H1 (cell line): ENCODE results near the gene SCN3A. TPM values are rescaled to one million over a fixed set of nuclear protein-coding genes. Genes with fewer than 3 reads are reported as not detected.

Experiments
- CTCF ChIA-PET: fragments of 300-600 bp; sonication (Branson Sonifier 250); formaldehyde crosslinking; loops from one replicate; lab custom pipeline; 2021; ENCODE audit not compliant: partially characterized antibody; lab: Charles Lee
- POLR2A ChIA-PET: fragments of 300-600 bp; sonication (Branson Sonifier 250); formaldehyde crosslinking; loops from one replicate; lab custom pipeline; 2021; ENCODE audit warnings: inconsistent platforms; ENCODE audit not compliant: partially characterized antibody; lab: Charles Lee
- DNase-seq, 2 experiments: peaks; one replicate each; pipeline versions ENCODE4 v3.0.0 to v3.0.0-alpha.2; 2010 to 2022; ENCODE audit warnings: low spot score in 2 of 2, low read depth in 1 of 2, mixed read lengths in 1 of 2
- FAIRE-seq: peaks from 2 replicates; lab custom pipeline; 2011; peaks lifted over from hg19 to GRCh38; lab: Jason Lieb, UNC
- H2AFZ ChIP-seq: 2 replicates; pipeline ENCODE4 v1.8.1; 2012; ENCODE audit warnings: low read length, inconsistent platforms
- H2AK5ac ChIP-seq: 2 replicates; pipeline ENCODE4 v1.6.1; 2013; ENCODE audit warnings: low read depth, low read length
- H2BK120ac ChIP-seq: replicated peaks from 2 replicates; pipeline ENCODE3; 2013; ENCODE audit warnings: low read depth, low read length, inconsistent platforms
- H2BK12ac ChIP-seq: 2 replicates; pipeline ENCODE4 v1.6.1; 2013; ENCODE audit warnings: low read depth, low read length
- H2BK15ac ChIP-seq: 2 replicates; pipeline ENCODE4 v1.6.1; 2013; ENCODE audit warnings: low read length
- H2BK20ac ChIP-seq: 2 replicates; pipeline ENCODE4 v1.6.1; 2013; ENCODE audit warnings: low read length
- H2BK5ac ChIP-seq: 2 replicates; pipeline ENCODE4 v1.6.1; 2013; ENCODE audit warnings: low read depth, low read length
- H3K14ac ChIP-seq: 2 replicates; pipeline ENCODE4 v1.6.1; 2013; ENCODE audit warnings: inconsistent platforms; ENCODE audit not compliant: insufficient read length
- H3K18ac ChIP-seq: 2 replicates; pipeline ENCODE4 v1.6.1; 2013; ENCODE audit warnings: low read length; ENCODE audit errors: extremely low read depth
- H3K23ac ChIP-seq: 2 replicates; pipeline ENCODE4 v1.6.1; 2013; ENCODE audit warnings: inconsistent platforms; ENCODE audit not compliant: insufficient read length
- H3K23me2 ChIP-seq: 2 replicates; pipeline ENCODE4 v1.6.1; 2013; ENCODE audit warnings: low read depth, low read length
- H3K27ac ChIP-seq: 2 replicates; pipeline ENCODE4 v1.6.1; 2011; ENCODE audit warnings: low read depth, low read length, inconsistent platforms
- H3K27me3 ChIP-seq, 4 experiments: replicated peaks in 1 of 4; 1 replicate in 1 of 4; 2 replicates in 3 of 4; pipeline versions ENCODE4 v1.6.1 to v1.8.1; 2011 to 2013; ENCODE audit warnings: low read length in 3 of 4, mild to moderate bottlenecking in 3 of 4, inconsistent platforms in 2 of 4, mixed read lengths in 2 of 4, moderate library complexity in 1 of 4; ENCODE audit not compliant: control insufficient read depth in 3 of 4, insufficient read depth in 3 of 4; ENCODE audit errors: extremely low read depth in 1 of 4
- H3K36me3 ChIP-seq, 4 experiments: 2 replicates each; pipeline versions ENCODE4 v1.6.1 to v1.8.1; 2011 to 2013; ENCODE audit warnings: mild to moderate bottlenecking in 4 of 4, low read length in 3 of 4, moderate library complexity in 2 of 4, control low read depth in 1 of 4, inconsistent platforms in 1 of 4; ENCODE audit not compliant: insufficient read depth in 4 of 4, control insufficient read depth in 2 of 4
- H3K4ac ChIP-seq: replicated peaks from 2 replicates; pipeline ENCODE3; 2013; ENCODE audit warnings: low read length, low read depth, mixed read lengths, inconsistent platforms; ENCODE audit not compliant: insufficient read length
- H3K4me1 ChIP-seq, 4 experiments: replicated peaks in 1 of 4; 1 replicate in 1 of 4; 2 replicates in 3 of 4; pipeline versions ENCODE4 v1.6.1 to v1.8.1; 2011 to 2013; ENCODE audit warnings: low read length in 3 of 4, inconsistent platforms in 2 of 4, mixed read lengths in 1 of 4; ENCODE audit not compliant: insufficient read depth in 4 of 4, control insufficient read depth in 3 of 4
- H3K4me2 ChIP-seq, 2 experiments: 2 replicates each; pipeline versions ENCODE4 v1.6.1 to v1.8.1; 2011 to 2013; ENCODE audit warnings: low read depth in 2 of 2, low read length in 2 of 2, control low read depth in 1 of 2, inconsistent platforms in 1 of 2, mild to moderate bottlenecking in 1 of 2; ENCODE audit not compliant: insufficient read depth in 1 of 2
- H3K4me3 ChIP-seq, 4 experiments: fragments of 200-600, 300-600 bp in 1 of 4; sonication (generic), shearing (Covaris generic), sonication (Bioruptor Twin) in 1 of 4; 2 replicates each; pipeline versions ENCODE4 v1.5.1 to v1.8.1; 2011 to 2016; ENCODE audit warnings: low read length in 4 of 4, low read depth in 3 of 4, control low read depth in 2 of 4, inconsistent platforms in 2 of 4, mild to moderate bottlenecking in 2 of 4, mixed read lengths in 1 of 4, moderate library complexity in 1 of 4; ENCODE audit not compliant: insufficient read depth in 2 of 4; ENCODE audit errors: extremely low read depth in 1 of 4
- H3K56ac ChIP-seq: replicated peaks from 2 replicates; pipeline ENCODE3; 2013; ENCODE audit warnings: low read depth, mild to moderate bottlenecking, mixed read lengths, low read length, inconsistent platforms; ENCODE audit not compliant: insufficient read length
- H3K79me1 ChIP-seq: 2 replicates; pipeline ENCODE4 v1.6.1; 2013; ENCODE audit warnings: low read depth, low read length, control low read depth
- H3K79me2 ChIP-seq, 2 experiments: 2 replicates each; pipeline versions ENCODE4 v1.6.1 to v1.8.1; 2012 to 2013; ENCODE audit warnings: low read length in 2 of 2, mild to moderate bottlenecking in 2 of 2, inconsistent platforms in 1 of 2; ENCODE audit not compliant: insufficient read depth in 2 of 2, control insufficient read depth in 1 of 2
- H3K9ac ChIP-seq, 4 experiments: replicated peaks in 1 of 4; 1 replicate in 1 of 4; 2 replicates in 3 of 4; pipeline versions ENCODE4 v1.6.1 to v1.8.1; 2011 to 2013; ENCODE audit warnings: low read depth in 3 of 4, low read length in 3 of 4, control low read depth in 2 of 4, mild to moderate bottlenecking in 2 of 4, moderate library complexity in 2 of 4, inconsistent platforms in 1 of 4; ENCODE audit errors: extremely low read depth in 1 of 4
- H3K9me3 ChIP-seq, 2 experiments: 2 replicates each; pipeline versions ENCODE4 v1.6.1 to v1.8.1; 2012 to 2013; ENCODE audit warnings: mild to moderate bottlenecking in 2 of 2, moderate library complexity in 2 of 2, control low read depth in 1 of 2, inconsistent platforms in 1 of 2, low read depth in 1 of 2, low read length in 1 of 2, mixed read lengths in 1 of 2; ENCODE audit not compliant: insufficient read depth in 2 of 2
- H4K20me1 ChIP-seq, 2 experiments: replicated peaks in 1 of 2; 2 replicates each; pipeline versions ENCODE3 to v1.8.1; 2011 to 2013; ENCODE audit warnings: inconsistent platforms in 2 of 2, low read length in 2 of 2, mild to moderate bottlenecking in 1 of 2; ENCODE audit not compliant: insufficient read depth in 2 of 2, control insufficient read depth in 1 of 2
- H4K5ac ChIP-seq: 2 replicates; pipeline ENCODE4 v1.6.1; 2013; ENCODE audit warnings: low read length, low read depth, mixed read lengths, inconsistent platforms; ENCODE audit not compliant: insufficient read length
- H4K8ac ChIP-seq: 2 replicates; pipeline ENCODE4 v1.8.0; 2013; ENCODE audit warnings: mild to moderate bottlenecking, moderate library complexity, low read length, inconsistent platforms; ENCODE audit not compliant: insufficient read depth; ENCODE audit errors: extremely low read depth
- H4K91ac ChIP-seq: replicated peaks from 2 replicates; pipeline ENCODE3; 2013; ENCODE audit warnings: low read length, mixed read lengths, inconsistent platforms; ENCODE audit not compliant: insufficient read length
- CHD1 ChIP-seq: IDR thresholded peaks from 2 replicates; pipeline ENCODE4 v1.6.1; 2012; ENCODE audit warnings: low read depth, low read length, improper control_type of control experiment
- EGR1 ChIP-seq: IDR thresholded peaks from 2 replicates; pipeline ENCODE4 v1.6.1; 2011; ENCODE audit warnings: low read depth, low read length, borderline replicate concordance
- KDM1A ChIP-seq: fragments of 200-600, 300-600 bp; sonication (generic); IDR thresholded peaks from 2 replicates; pipeline ENCODE4 v1.7.1; 2016; ENCODE audit warnings: mild to moderate bottlenecking, low read length, borderline replicate concordance
- MAX ChIP-seq: IDR thresholded peaks from 2 replicates; pipeline ENCODE4 v1.6.1; 2012; ENCODE audit warnings: inconsistent platforms
- POLR2A ChIP-seq, 2 experiments: IDR thresholded peaks; 1 replicate in 1 of 2; 2 replicates in 1 of 2; pipeline ENCODE4 v1.6.1; 2011; ENCODE audit warnings: low read depth in 2 of 2, low read length in 2 of 2, mild to moderate bottlenecking in 2 of 2; ENCODE audit errors: control extremely low read depth in 1 of 2
- SRF ChIP-seq: IDR thresholded peaks from 2 replicates; pipeline ENCODE4 v1.6.1; 2011; ENCODE audit warnings: mild to moderate bottlenecking, low read depth, low read length, moderate library complexity
- TAF7 ChIP-seq: optimal IDR thresholded peaks from 2 replicates; pipeline ENCODE3; 2011; ENCODE audit warnings: low read depth, mild to moderate bottlenecking, inconsistent platforms, low read length, moderate library complexity, borderline replicate concordance
- WGBS, 2 experiments: shearing (Covaris generic) in 1 of 2; methylation state at CpG; one replicate each; pipeline versions ENCODE4 v1.1.6 to v1.1.7; 2013 to 2015; ENCODE audit warnings: low lambda C conversion rate in 2 of 2, mixed read lengths in 2 of 2, inconsistent platforms in 1 of 2, low coverage in 1 of 2, missing lambda C conversion rate in 1 of 2; ENCODE audit not compliant: insufficient replicate concordance in 2 of 2, insufficient coverage in 1 of 2, insufficient read length in 1 of 2; ENCODE audit errors: extremely low coverage in 1 of 2, missing lambda C conversion rate in 1 of 2; 5-methylcytosine and 5-hydroxymethylcytosine counted together
- polyA plus RNA-seq, 7 experiments: library from polyadenylated mRNA; depleted of rRNA in 3 of 7; stranded (reverse) in 5 of 7; unstranded in 2 of 7; fragments of >200 nt in 5 of 7; fragments of 200-250 nt in 2 of 7; gene quantifications; 1 replicate in 5 of 7; 2 replicates in 1 of 7; 4 replicates in 1 of 7; pipeline versions ENCODE4 v1.2.1 to v1.2.3, GENCODE V29; 2011 to 2013; ENCODE audit warnings: missing spikeins in 2 of 7, mixed read lengths in 2 of 7
- total RNA-seq: library from RNA; stranded (reverse); fragmentation: NEBNext Ultra II Directional; extraction: Animal tissue kit (Norgen Biotek cat#: 25700); gene quantifications from 2 replicates; pipeline ENCODE4 v1.2.1, GENCODE V29; 2021
- TF ChIP-seq, protein P1 (sequence below): IDR thresholded peaks from 2 replicates; pipeline ENCODE4 v1.6.1; 2011; ENCODE audit warnings: low read depth, mild to moderate bottlenecking, low read length; ENCODE audit not compliant: insufficient read depth

Gene SCN3A
- total and polyA plus RNA-seq, 2 of the 8 experiments (the other 6 are each of a cell fraction or from before 2014, with no cell fraction given) = 0.02 TPM; not detected in 1

- Histone ChIP-seq H4K20me1 (no peaks in the 10 kb centered on the region), H3K18ac (no peak overlapping the region), H3K23ac (no peak overlapping the region), H3K4me3 (no peak overlapping the region), H2BK15ac (no peak overlapping the region), H3K79me2 (no peaks in the 10 kb centered on the region), H3K23me2 (no peaks in the 10 kb centered on the region), H4K91ac (no peak overlapping the region), H3K79me1 (no peaks in the 10 kb centered on the region), H3K27ac (no peak overlapping the region), H3K14ac (no peak overlapping the region), H3K36me3 (no peaks in the 10 kb centered on the region; a peak in 1 of 8 replicates), H4K8ac (no peak overlapping the region), H3K4ac (no peak overlapping the region), H3K9me3 (no peaks in the 10 kb centered on the region), H3K4me1 (peaks cover 0 to 2% (median 0%) of the 10 kb centered on the region in 4 experiments; a peak in 1 of 7 replicates), H2AFZ (peak overlapping the region; percentile 64; the same call in 1 of the 2 replicates), H2BK12ac (no peak overlapping the region), H3K56ac (no peak overlapping the region), H2BK20ac (no peak overlapping the region), H2AK5ac (no peak overlapping the region), H3K27me3 (no peaks in the 10 kb centered on the region), H3K4me2 (no peak overlapping the region), H3K9ac (no peak overlapping the region), H2BK5ac (no peak overlapping the region), H4K5ac (no peak overlapping the region), H2BK120ac (no peak overlapping the region)
- no peak for TF ChIP-seq CHD1
- TF ChIP-seq EGR1 = no peak
- TF ChIP-seq TAF7 = no peak
- no peak for TF ChIP-seq MAX
- no peak for TF ChIP-seq SRF
- no peak for TF ChIP-seq POLR2A (IDR thresholded peaks at IDR 0.05; ENCODE audit: control extremely low read depth in 1 of 2, low read depth in 2 of 2, low read length in 2 of 2)
- TF ChIP-seq KDM1A = no peak
- TF ChIP-seq, protein P1, sequence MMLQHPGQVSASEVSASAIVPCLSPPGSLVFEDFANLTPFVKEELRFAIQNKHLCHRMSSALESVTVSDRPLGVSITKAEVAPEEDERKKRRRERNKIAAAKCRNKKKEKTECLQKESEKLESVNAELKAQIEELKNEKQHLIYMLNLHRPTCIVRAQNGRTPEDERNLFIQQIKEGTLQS = no peak
- ChIA-PET POLR2A (no interaction called here), CTCF (interaction anchor here (1.4 to 16.5 kb wide), 3 partner anchors 31 to 182 kb away, joined by 3 to 218 read pairs (median 4); no protein-coding TSS in a partner anchor)
- no peak for DNase-seq
- 76% methylated on average over 1 of the region's 1 CpG; no CpG with 5 or more reads in 1 of the 2 experiments for WGBS, 2 experiments
- FAIRE-seq = no peak
Observed at GRCh38 chr2:165197346-165197745, 6.5 kb downstream of the SCN3A start.
